Activated CD4-positive, alpha-beta memory T cell treated with anti-CD3 and anti-CD28 coated beads, Interleukin-2, amount 10 ng/mL, durations not matched to agents 7 days and 5 days (primary cell): Measurements from ENCODE around the gene ARID3B. TPM values are rescaled to one million over a fixed set of nuclear protein-coding genes. Genes with fewer than 3 reads are reported as not detected.

Experiments used
- CTCF ChIA-PET: fragments of 350-600 bp; sonication (Branson Sonifier 250); formaldehyde crosslinking; loops from one replicate; lab custom pipeline; 2021; ENCODE audit warnings: antibody characterized with exemption, inconsistent platforms; lab: Charles Lee
- POLR2A ChIA-PET: fragments of 350-600 bp; sonication (Branson Sonifier 250); formaldehyde crosslinking; loops from one replicate; lab custom pipeline; 2021; ENCODE audit warnings: antibody characterized with exemption; lab: Charles Lee
- DNase-seq: peaks from one replicate; pipeline ENCODE4 v3.0.0-alpha.2; 2020
- H3K27ac Mint-ChIP-seq: one replicate; pipeline ENCODE4 v1.8.0; 2021; ENCODE audit warnings: mild to moderate bottlenecking, mixed read lengths
- H3K27me3 Mint-ChIP-seq: one replicate; pipeline ENCODE4 v1.8.0; 2021; ENCODE audit warnings: mixed read lengths
- H3K36me3 Mint-ChIP-seq: one replicate; pipeline ENCODE4 v1.8.0; 2021; ENCODE audit warnings: low read depth, mixed read lengths
- H3K4me1 Mint-ChIP-seq: one replicate; pipeline ENCODE4 v1.8.0; 2021; ENCODE audit warnings: mixed read lengths
- H3K4me3 Mint-ChIP-seq: one replicate; pipeline ENCODE4 v1.8.0; 2021; ENCODE audit warnings: mild to moderate bottlenecking, mixed read lengths
- H3K9me3 Mint-ChIP-seq: one replicate; pipeline ENCODE4 v1.8.0; 2021; ENCODE audit warnings: mixed read lengths
- total RNA-seq, 2 experiments: library from RNA; stranded (reverse); gene quantifications; one replicate each; pipeline ENCODE4 v1.2.3, GENCODE V29; 2021

Gene ARID3B
- total RNA-seq, 2 experiments from 2014 or later = 49.2 to 52.1 TPM

DNA sequence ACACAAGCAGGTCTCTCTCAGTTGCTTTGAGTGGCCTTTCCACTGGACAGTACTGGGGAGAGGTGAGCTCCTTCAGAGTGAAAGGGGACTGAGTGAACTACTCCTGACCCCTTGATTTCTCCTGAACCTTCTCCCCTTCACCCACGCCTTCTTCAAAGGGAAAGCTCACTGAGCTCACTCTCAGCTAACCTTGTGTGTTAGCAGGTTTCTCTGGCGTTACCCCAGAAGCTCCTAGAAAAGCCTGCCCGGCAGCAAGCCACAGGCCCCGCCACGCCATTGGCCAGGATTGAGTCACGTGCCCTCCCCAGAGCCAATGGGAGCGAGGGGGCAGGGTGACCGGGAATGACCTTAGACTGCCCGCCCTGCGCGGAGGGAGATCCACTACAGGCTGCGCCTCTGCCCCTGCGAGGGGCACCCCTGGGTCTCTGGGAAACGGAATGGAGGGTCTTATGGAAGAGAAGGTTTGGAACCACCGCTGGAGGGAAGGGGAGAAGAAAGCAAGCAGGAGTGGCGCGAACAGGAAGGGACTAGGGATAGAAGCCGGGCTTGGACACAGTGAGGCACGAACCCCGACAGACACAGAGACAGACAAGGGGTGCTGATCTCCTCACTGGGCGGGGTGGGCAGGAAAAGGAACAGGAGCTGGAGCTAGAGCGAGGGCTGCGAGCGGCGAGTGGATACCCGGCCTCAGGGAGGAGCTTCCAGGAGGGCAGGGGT, 57.3 kb downstream of the ARID3B start:
- Mint-ChIP-seq H3K36me3 (peaks cover 31% of the 10 kb centered on the region), H3K27me3 (no peaks in the 10 kb centered on the region), H3K9me3 (no peaks in the 10 kb centered on the region), H3K4me1 (peaks cover 19% of the 10 kb centered on the region), H3K27ac (peak overlapping the region; percentile 95), H3K4me3 (peak overlapping the region; percentile 95)
- DNase-seq = peak; percentile 92
- ChIA-PET POLR2A (interaction anchor here (0.6 to 4.4 kb wide), 14 partner anchors 9 to 219 kb away, joined by 3 to 55 read pairs (median 3); partner anchors contain the start of genes ARID3B, CLK3 and UBL7), CTCF (interaction anchor here (1.0 to 1.3 kb wide), 3 partner anchors 23 to 53 kb away, joined by 3 to 4 read pairs (median 4); no protein-coding TSS in a partner anchor)

DNA sequence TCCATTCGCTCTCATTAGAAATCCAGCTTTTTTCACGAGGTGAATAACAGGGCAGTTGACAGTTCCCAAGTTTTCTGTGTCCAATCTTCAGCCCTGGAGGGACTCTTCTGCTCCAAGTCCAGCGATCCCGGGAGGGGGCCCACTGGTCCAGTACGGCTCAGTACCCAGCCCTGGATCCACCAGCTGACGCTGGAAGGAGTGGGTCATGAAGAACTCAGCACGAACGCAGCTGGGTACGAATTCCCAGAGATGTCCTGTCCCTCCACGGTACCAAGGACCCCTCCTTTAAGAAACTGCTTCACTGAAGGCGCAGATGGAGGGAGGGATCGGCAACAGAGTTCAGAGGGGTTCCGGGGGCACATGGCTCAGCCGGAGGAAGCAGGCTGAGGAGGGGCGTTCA, 58.1 kb downstream of the ARID3B start:
- Mint-ChIP-seq H3K4me1 (peaks cover 19% of the 10 kb centered on the region), H3K4me3 (peak overlapping the region; percentile 95), H3K27me3 (no peaks in the 10 kb centered on the region), H3K36me3 (peaks cover 26% of the 10 kb centered on the region), H3K9me3 (no peaks in the 10 kb centered on the region), H3K27ac (peak overlapping the region; percentile 95)
- CTCF ChIA-PET = interaction anchor here (1.0 to 1.3 kb wide), 2 partner anchors 33 to 54 kb away, joined by 4 read pairs; no protein-coding TSS in a partner anchor
- no peak for DNase-seq
- POLR2A ChIA-PET = interaction anchor here (0.9 to 4.4 kb wide), 9 partner anchors 15 to 220 kb away, joined by 3 to 55 read pairs (median 7); partner anchors contain the start of genes ARID3B and CLK3

DNA sequence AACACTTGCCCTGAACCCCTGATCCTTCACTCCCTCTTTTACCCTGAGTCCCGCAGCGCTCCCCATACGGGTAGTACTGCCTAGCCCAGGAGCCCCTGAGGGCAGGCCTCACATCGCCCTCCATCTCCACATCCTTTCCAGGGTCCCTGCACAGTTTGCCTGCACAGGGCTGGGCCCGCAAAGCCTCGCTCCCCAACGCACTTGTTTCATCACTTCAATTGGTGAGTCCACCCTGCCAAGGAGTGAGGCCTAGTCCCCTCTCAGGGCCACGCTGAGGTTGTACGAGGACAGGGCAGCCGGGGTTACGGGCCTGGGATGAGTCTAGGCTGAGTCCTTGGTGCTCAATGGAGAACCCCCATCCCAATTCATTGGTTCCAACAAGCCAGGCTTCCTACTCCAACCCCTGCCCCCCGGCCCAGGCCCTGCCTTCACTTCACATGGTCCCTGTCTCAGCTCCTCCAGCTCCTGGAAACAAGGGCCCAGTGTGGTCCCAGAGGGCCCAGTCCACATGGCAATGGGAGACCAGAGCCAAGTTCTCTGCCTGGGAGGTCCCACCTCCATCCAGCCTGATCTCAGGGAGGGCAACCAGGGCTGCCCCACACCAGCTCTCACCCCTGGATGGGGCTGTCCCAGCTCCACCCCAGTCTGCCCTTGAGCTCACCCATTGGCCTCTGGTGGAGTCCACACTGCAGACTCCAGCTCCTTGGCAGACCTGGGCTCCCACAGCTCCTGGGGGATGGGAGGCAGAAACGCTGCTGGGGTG, 62.2 kb downstream of the ARID3B start:
- Mint-ChIP-seq H3K9me3 (no peaks in the 10 kb centered on the region), H3K36me3 (peaks cover 5% of the 10 kb centered on the region), H3K27me3 (no peaks in the 10 kb centered on the region), H3K4me1 (peaks cover 16% of the 10 kb centered on the region), H3K4me3 (no peak overlapping the region), H3K27ac (no peak overlapping the region)
- DNase-seq = no peak
- ChIA-PET CTCF (no interaction called here), POLR2A (interaction anchor here (4.5 kb wide), 1 partner anchor 11 kb away, joined by 25 read pairs; the partner anchor contains the start of gene CLK3)

DNA sequence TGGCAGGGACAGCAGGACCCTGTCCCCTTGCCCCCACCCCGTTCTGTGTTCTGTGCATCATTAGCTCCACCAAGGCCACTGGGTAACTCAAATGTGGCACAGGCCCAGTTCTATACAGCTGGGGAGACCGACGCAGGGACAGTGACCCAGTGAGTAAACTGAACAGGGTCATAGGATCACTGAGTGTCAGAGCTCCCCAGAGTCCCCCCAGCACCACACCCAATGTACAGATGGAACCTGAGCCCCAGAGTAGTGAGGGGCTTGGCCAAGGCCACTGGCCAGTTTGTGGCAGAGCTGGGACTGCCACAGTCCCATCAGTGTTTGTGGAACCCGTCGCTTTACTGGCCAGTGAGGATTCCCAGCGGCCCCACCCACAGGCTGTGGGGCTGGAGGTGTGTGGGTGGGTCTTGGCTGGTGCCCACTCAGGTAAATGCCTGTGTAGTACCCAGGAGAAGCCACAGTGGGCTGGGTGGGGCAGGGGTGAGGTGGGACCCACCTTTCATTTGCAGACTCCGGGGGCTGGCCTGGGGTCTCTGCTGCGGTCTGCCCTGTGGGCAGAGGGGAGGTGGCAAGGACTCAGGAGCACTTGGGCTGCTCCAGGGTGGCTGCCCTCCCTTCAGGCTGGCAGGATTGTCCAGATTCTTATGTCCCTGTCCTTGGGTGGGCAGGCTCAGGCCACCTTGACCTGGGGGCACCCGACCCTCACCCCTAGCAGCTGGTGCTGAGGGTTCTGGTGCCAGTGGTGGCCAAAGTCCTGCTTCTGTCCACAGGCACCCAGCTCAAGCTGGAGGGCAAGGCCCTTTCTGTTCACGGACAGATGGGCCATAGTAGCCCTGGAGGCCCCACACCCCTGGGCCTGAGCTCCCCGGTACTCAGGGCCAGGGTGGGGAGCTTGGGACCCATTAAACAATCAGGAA, 63.0 kb downstream of the ARID3B start:
- ChIA-PET POLR2A (interaction anchor here (4.5 kb wide), 1 partner anchor 10 kb away, joined by 25 read pairs; the partner anchor contains the start of gene CLK3), CTCF (no interaction called here)
- no peaks in the 10 kb centered on the region for H3K9me3 Mint-ChIP-seq
- H3K4me3 Mint-ChIP-seq = no peak overlapping the region
- peaks cover 8% of the 10 kb centered on the region for H3K4me1 Mint-ChIP-seq
- H3K27ac Mint-ChIP-seq = no peak overlapping the region
- H3K27me3 Mint-ChIP-seq = no peaks in the 10 kb centered on the region
- DNase-seq = no peak
- no peaks in the 10 kb centered on the region for H3K36me3 Mint-ChIP-seq

GRCh38 chr15:74604983-74605794, 64.2 kb downstream of the ARID3B start:
- Mint-ChIP-seq H3K36me3 (no peaks in the 10 kb centered on the region), H3K27me3 (no peaks in the 10 kb centered on the region), H3K9me3 (no peaks in the 10 kb centered on the region), H3K4me1 (peaks cover 2% of the 10 kb centered on the region), H3K4me3 (no peak overlapping the region), H3K27ac (no peak overlapping the region)
- ChIA-PET POLR2A (interaction anchor here (4.5 kb wide), 1 partner anchor 9 kb away, joined by 25 read pairs; the partner anchor contains the start of gene CLK3), CTCF (no interaction called here)
- DNase-seq = no peak

DNA sequence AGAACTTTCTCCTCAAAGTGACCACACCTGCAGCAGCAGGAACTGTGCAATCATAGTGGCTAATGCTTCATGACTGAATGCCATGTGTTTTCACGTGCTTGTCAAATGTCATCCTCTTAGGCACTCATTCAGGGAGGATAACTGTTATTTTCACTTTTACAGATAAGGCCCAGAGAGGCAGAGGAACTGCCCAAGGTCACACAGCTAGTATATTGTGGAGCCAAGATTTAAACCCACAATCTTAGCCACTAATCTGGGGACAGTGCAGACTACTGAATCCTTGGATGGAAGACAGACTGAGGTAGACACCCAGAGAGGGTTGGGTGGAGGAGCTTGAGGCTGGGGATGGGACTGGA, 64.8 kb downstream of the ARID3B start:
- Mint-ChIP-seq H3K9me3 (no peaks in the 10 kb centered on the region), H3K27ac (no peak overlapping the region), H3K27me3 (no peaks in the 10 kb centered on the region), H3K36me3 (no peaks in the 10 kb centered on the region), H3K4me3 (no peak overlapping the region), H3K4me1 (peaks cover 2% of the 10 kb centered on the region)
- POLR2A ChIA-PET = interaction anchor here (4.5 kb wide), 1 partner anchor 8 kb away, joined by 25 read pairs; the partner anchor contains the start of gene CLK3
- CTCF ChIA-PET = no interaction called here
- no peak for DNase-seq

- Mint-ChIP-seq H3K9me3 (no peaks in the 10 kb centered on the region), H3K27me3 (no peaks in the 10 kb centered on the region), H3K36me3 (no peaks in the 10 kb centered on the region), H3K4me1 (peaks cover 8% of the 10 kb centered on the region), H3K4me3 (no peak overlapping the region), H3K27ac (no peak overlapping the region)
- ChIA-PET CTCF (no interaction called here), POLR2A (interaction anchor here (0.7 to 1.1 kb wide), 2 partner anchors 9 to 48 kb away, joined by 3 read pairs; no protein-coding TSS in a partner anchor)
- DNase-seq = no peak
Measured at GRCh38 chr15:74608786-74609185, 67.8 kb downstream of the ARID3B start.

DNA sequence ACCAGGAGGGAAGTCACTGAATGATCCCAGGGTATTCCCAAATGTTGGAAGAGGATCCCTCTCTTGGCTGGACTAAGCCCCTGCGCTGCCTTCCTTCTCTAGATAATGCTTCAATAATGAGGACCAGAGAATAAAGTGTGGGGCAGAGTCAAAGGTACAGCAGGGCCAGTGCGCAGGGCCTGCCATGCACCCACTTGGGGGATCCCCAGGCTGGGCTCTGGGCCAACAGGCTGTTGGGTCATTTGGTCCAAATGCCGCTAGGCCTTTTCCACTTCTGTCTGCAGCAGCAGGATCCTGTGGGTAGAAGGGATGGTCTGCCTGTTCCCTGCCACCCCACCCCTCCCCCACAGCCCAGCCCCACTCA, 68.9 kb downstream of the ARID3B start:
- DNase-seq = no peak
- Mint-ChIP-seq H3K36me3 (no peaks in the 10 kb centered on the region), H3K4me1 (peaks cover 12% of the 10 kb centered on the region), H3K27ac (no peak overlapping the region), H3K9me3 (no peaks in the 10 kb centered on the region), H3K4me3 (no peak overlapping the region), H3K27me3 (no peaks in the 10 kb centered on the region)
- POLR2A ChIA-PET = no interaction called here
- CTCF ChIA-PET = no interaction called here

DNA sequence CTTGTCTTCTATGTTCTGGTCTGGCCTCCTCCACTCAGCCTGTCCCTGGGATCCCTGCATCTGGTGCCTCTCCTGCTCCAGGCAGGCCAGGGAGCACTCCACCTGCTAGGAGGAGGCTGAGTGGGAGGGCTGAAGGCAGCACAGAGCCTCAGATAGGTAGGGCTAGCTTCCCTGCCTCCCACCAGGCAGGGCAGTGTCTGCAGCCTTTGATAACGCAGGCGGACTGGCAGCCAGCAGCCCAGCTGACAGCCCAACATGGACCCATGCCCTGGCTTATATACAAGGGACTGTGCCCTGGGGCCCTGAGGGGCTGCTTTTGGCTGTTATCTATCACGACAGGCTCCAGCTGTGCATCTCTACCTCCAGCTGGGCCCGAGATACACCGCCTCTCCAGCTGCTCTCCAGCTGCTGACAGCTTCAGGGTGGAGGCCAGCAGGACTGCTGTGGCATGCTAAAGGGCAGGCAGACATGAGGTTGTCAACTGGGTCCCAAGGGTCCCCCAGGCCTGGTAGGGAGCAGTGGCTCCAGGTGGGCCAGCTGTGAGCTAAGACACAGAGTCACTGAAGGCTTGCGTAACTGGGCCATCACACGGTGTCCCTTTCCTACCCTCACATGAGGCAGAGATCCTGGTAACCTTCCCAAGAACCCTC, 69.4 kb downstream of the ARID3B start:
- peaks cover 10% of the 10 kb centered on the region for H3K4me1 Mint-ChIP-seq
- no peak overlapping the region for H3K27ac Mint-ChIP-seq
- ChIA-PET POLR2A (interaction anchor here (1.2 to 7.8 kb wide), 2 partner anchors 11 to 21 kb away, joined by 4 to 55 read pairs; no protein-coding TSS in a partner anchor), CTCF (interaction anchor here (0.6 kb wide), 1 partner anchor 396 kb away, joined by 6 read pairs; no protein-coding TSS in a partner anchor)
- no peak for DNase-seq
- H3K27me3 Mint-ChIP-seq = no peaks in the 10 kb centered on the region
- no peak overlapping the region for H3K4me3 Mint-ChIP-seq
- H3K9me3 Mint-ChIP-seq = no peaks in the 10 kb centered on the region
- no peaks in the 10 kb centered on the region for H3K36me3 Mint-ChIP-seq

DNA sequence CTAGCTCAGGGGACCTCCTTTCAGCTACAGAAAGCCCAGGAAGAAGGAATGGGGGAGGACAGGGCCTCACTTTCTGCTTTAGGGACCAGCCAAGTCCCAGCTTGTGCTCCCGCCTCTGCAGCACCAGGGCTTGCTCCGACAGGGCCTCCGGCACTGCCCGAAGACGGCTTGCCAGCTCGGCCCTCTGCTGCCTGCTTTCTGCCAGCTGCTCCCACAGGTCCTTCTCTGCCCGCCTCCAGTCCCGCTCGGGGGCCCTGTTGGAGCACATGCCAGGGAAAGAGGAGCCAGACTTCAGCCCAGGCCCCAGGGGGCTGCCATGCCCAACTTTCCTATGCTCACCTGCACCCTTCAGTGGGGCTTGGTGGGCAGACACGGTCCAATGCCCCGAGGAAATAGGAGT, 70.3 kb downstream of the ARID3B start:
- POLR2A ChIA-PET = interaction anchor here (1.0 to 7.8 kb wide), 4 partner anchors 10 to 70 kb away, joined by 3 to 55 read pairs (median 7); partner anchors contain the start of gene ARID3B
- peaks cover 9% of the 10 kb centered on the region for H3K4me1 Mint-ChIP-seq
- no peaks in the 10 kb centered on the region for H3K27me3 Mint-ChIP-seq
- no peaks in the 10 kb centered on the region for H3K9me3 Mint-ChIP-seq
- H3K4me3 Mint-ChIP-seq = no peak overlapping the region
- H3K27ac Mint-ChIP-seq = no peak overlapping the region
- CTCF ChIA-PET = no interaction called here
- peaks cover 2% of the 10 kb centered on the region for H3K36me3 Mint-ChIP-seq
- no peak for DNase-seq

- H3K9me3 Mint-ChIP-seq = no peaks in the 10 kb centered on the region
- ChIA-PET CTCF (interaction anchor here (2.1 to 8.1 kb wide), 2 partner anchors 10 to 21 kb away, joined by 9 to 72 read pairs; no protein-coding TSS in a partner anchor), POLR2A (interaction anchor here (0.9 to 7.8 kb wide), 7 partner anchors 8 to 179 kb away, joined by 3 to 55 read pairs (median 4); partner anchors contain the start of genes ARID3B and UBL7)
- DNase-seq = no peak
- H3K4me1 Mint-ChIP-seq = peaks cover 14% of the 10 kb centered on the region
- no peak overlapping the region for H3K27ac Mint-ChIP-seq
- H3K36me3 Mint-ChIP-seq = peaks cover 7% of the 10 kb centered on the region
- no peaks in the 10 kb centered on the region for H3K27me3 Mint-ChIP-seq
- no peak overlapping the region for H3K4me3 Mint-ChIP-seq
Measured at GRCh38 chr15:74611834-74612233, 70.8 kb downstream of the ARID3B start.
